ENCODE measurements around the gene PLA2G4B.

Gene PLA2G4B

DNA sequence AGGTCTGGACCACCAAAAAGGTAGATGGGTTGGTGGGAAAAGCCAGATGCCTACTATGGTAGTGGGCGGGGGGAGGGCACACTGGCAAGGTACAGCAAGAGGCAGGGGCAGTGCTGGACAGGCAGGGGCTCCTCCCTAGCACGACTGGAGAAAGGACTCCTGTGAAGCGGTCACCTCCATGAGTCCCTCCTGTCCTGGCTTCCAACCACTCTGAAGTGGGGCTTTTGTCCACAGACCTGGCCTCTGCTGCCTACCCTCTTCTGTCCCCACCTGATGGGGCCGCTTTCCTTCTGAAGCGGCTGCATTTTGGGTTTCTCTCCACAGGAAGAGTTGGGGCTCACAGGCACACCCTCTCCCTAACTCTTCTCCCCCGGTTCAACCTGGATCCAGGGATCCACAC, 57.9 kb downstream of the PLA2G4B start:
- H3K9me3 ChIP-seq (ENCODE audit: control insufficient read depth in 5 of 5, low read length in 5 of 5), result no peaks in the 10 kb centered on the region
- H3K36me3 ChIP-seq (ENCODE audit: control insufficient read depth in 5 of 5, insufficient read depth in 5 of 5, low read length in 5 of 5), result peaks cover 0 to 53% (median 36%) of the 10 kb centered on the region in 5 donors
- H3K4me1 ChIP-seq (ENCODE audit: control insufficient read depth in 5 of 5, insufficient read depth in 5 of 5, low read length in 5 of 5), result peaks cover 3 to 27% (median 18%) of the 10 kb centered on the region in 5 donors
- no peak overlapping the region for H3K9ac ChIP-seq (ENCODE audit: low read length in 5 of 5)
- no peak overlapping the region for H3K4me3 ChIP-seq (ENCODE audit: low read depth in 1 of 5, low read length in 5 of 5)
- no peak overlapping the region for H3K27ac ChIP-seq (ENCODE audit: low read depth, low read length)
- H3K27me3 ChIP-seq (ENCODE audit: control insufficient read depth in 5 of 5, insufficient read depth in 4 of 5, low read length in 5 of 5), result no peaks in the 10 kb centered on the region

DNA sequence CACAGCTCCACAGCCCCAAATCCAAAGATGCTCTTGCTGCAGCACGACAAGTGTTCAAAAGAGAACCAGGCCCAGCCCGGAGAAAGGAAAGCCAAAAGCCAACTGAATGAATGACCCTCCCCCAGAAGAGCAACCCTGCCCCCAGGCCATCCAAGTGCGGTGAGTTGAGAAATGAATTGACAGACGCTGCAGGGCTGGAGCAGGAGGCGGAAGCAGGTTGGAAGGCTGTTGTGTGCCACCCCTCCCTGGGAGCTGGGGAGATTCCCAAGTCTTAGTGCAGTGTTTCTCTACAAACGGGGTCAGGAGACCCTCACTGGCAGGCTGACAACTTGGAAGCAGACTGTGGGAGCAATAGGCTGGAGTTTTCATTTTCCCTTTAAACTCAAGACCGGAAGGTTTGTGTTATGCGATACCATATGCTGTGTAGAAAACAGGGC, 58.7 kb downstream of the PLA2G4B start:
- Histone ChIP-seq H3K9ac (ENCODE audit: low read length in 5 of 5) (no peak overlapping the region), H3K4me1 (ENCODE audit: control insufficient read depth in 5 of 5, insufficient read depth in 5 of 5, low read length in 5 of 5) (peaks cover 3 to 24% (median 18%) of the 10 kb centered on the region in 5 donors), H3K4me3 (ENCODE audit: low read depth in 1 of 5, low read length in 5 of 5) (no peak overlapping the region), H3K36me3 (ENCODE audit: control insufficient read depth in 5 of 5, insufficient read depth in 5 of 5, low read length in 5 of 5) (peaks cover 0 to 61% (median 43%) of the 10 kb centered on the region in 5 donors), H3K27ac (ENCODE audit: low read depth, low read length) (no peak overlapping the region), H3K27me3 (ENCODE audit: control insufficient read depth in 5 of 5, insufficient read depth in 4 of 5, low read length in 5 of 5) (no peaks in the 10 kb centered on the region), H3K9me3 (ENCODE audit: control insufficient read depth in 5 of 5, low read length in 5 of 5) (no peaks in the 10 kb centered on the region)
